Suprapubic skin (tissue), 4 donors: ENCODE data around the gene UNC5B.

Source experiments
- CTCF ChIP-seq, 2 donors: fragments of 200-600 bp in 1 of 2; fragments of 450-650 bp in 1 of 2; sonication (generic) in 1 of 2; IDR thresholded peaks; one replicate each; pipeline ENCODE4 v1.5.1; 2016 to 2019; ENCODE audit warnings: antibody characterized with exemption in 2 of 2, mild to moderate bottlenecking in 1 of 2, moderate library complexity in 1 of 2
- POLR2A ChIP-seq, 2 donors: fragments of 450-650 bp; IDR thresholded peaks; one replicate each; pipeline ENCODE4 v1.6.1; 2017; ENCODE audit warnings: antibody characterized with exemption in 2 of 2, mild to moderate bottlenecking in 2 of 2, moderate library complexity in 2 of 2
- POLR2AphosphoS5 ChIP-seq, 3 donors: sonication (generic); formaldehyde crosslinking; IDR thresholded peaks; one replicate each; pipeline ENCODE4 v1.6.1; 2017; ENCODE audit warnings: antibody characterized with exemption in 3 of 3

- TF ChIP-seq POLR2A (IDR thresholded peaks at IDR 0.05) (no peak), POLR2AphosphoS5 (IDR thresholded peaks at IDR 0.05) (no peak), CTCF (IDR thresholded peaks at IDR 0.05) (no peak)
Observed at GRCh38 chr10:71266147-71266917, 54.0 kb downstream of the UNC5B start.
